Suprapubic skin (tissue), 3 donors: ENCODE results near the gene RPH3AL.

Experiments
- EP300 ChIP-seq: sonication (generic); formaldehyde crosslinking; IDR thresholded peaks from one replicate; pipeline ENCODE4 v1.6.1; 2017; ENCODE audit warnings: antibody characterized with exemption
- POLR2A ChIP-seq, 2 donors: fragments of 450-650 bp; IDR thresholded peaks; one replicate each; pipeline ENCODE4 v1.6.1; 2017; ENCODE audit warnings: antibody characterized with exemption in 2 of 2, mild to moderate bottlenecking in 2 of 2, moderate library complexity in 2 of 2
- TF ChIP-seq, protein P1 (sequence below), 2 donors: fragments of 200-600 bp in 1 of 2; fragments of 450-650 bp in 1 of 2; sonication (generic) in 1 of 2; IDR thresholded peaks; one replicate each; pipeline ENCODE4 v1.5.1; 2016 to 2019; ENCODE audit warnings: antibody characterized with exemption in 2 of 2, mild to moderate bottlenecking in 1 of 2, moderate library complexity in 1 of 2

DNA sequence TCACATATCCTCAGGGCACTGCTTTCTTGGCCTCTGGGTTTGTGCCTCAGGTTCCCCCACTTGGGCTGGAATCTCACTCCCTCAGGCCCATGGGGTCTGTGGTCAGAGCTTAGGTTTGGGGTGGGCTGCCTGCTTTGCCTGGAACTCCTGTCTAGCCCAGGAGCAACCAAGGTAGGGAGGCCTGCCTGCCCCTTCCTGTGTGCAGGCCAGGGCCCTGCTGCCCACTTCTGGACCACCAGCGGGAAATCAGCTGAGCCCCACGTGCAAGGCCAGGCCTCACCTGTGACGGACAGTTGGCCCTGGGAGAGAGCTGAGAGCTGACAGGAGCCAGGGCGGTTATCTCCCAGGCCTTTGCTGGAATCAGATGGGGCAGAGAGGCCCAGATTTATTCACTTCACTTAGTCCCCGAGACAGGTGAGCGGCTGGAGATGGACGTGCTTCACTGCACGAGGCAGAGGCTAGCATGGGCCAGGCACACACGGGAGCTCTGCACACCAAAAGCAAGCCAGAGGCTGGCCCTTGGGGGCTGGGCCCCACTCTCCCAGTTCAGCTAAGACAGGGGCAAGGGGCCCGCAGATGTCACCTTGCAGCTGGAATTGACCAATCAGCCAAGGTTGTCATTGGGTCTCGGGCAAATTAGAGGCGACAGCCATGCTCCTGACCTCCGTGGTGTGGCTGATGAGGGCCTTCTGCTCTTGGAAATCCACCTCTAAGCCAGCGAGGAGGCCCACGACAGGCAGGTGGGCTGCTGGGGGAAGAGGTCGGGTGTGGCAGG lies 121.2 kb downstream of the RPH3AL start:
- TF ChIP-seq, protein P1, sequence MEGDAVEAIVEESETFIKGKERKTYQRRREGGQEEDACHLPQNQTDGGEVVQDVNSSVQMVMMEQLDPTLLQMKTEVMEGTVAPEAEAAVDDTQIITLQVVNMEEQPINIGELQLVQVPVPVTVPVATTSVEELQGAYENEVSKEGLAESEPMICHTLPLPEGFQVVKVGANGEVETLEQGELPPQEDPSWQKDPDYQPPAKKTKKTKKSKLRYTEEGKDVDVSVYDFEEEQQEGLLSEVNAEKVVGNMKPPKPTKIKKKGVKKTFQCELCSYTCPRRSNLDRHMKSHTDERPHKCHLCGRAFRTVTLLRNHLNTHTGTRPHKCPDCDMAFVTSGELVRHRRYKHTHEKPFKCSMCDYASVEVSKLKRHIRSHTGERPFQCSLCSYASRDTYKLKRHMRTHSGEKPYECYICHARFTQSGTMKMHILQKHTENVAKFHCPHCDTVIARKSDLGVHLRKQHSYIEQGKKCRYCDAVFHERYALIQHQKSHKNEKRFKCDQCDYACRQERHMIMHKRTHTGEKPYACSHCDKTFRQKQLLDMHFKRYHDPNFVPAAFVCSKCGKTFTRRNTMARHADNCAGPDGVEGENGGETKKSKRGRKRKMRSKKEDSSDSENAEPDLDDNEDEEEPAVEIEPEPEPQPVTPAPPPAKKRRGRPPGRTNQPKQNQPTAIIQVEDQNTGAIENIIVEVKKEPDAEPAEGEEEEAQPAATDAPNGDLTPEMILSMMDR (IDR thresholded peaks at IDR 0.05) = no peak
- TF ChIP-seq POLR2A (IDR thresholded peaks at IDR 0.05) = no peak
- no peak for TF ChIP-seq EP300
